Stimulated activated CD4-positive, alpha-beta T cell treated with anti-CD3 and anti-CD28 coated beads, Interleukin-15, amount 100 ng/mL, for 1 hour (primary cell): Measurements from ENCODE around the gene ADGRA3.

Experiments used
- DNase-seq, 2 donors: peaks; one replicate each; pipeline ENCODE4 v3.0.0-alpha.2; 2020; ENCODE audit warnings: low read depth in 1 of 2, low spot score in 1 of 2

Gene ADGRA3

DNA sequence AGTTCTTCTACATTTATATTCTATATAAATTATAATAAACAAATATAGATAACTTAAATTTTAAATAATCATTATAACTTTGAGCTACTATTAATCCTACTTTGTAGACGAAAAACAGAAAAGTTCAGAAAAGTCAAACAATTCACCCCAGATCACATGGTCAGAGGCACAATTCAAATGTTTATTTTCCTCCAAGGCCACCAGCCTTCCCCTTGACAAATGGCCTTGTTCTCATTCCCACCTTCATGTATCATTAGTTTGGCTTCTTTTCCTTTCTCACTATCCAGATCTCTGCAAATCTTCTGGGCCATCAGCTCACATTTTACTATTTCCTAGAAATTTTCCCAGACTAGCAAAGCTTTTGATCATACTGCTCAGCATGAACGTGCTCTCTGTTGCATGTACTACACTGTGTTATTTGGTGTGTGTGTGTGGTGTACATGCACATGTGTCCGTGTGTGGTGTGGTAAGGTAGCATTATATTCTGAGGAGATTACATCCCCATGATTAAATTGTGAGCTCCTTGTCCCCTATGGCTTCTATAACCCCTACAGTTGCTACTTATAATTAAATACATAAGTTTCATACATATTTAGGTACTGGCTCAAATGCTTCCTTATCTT, 61.5 kb downstream of the ADGRA3 start:
- no peak for DNase-seq

DNA sequence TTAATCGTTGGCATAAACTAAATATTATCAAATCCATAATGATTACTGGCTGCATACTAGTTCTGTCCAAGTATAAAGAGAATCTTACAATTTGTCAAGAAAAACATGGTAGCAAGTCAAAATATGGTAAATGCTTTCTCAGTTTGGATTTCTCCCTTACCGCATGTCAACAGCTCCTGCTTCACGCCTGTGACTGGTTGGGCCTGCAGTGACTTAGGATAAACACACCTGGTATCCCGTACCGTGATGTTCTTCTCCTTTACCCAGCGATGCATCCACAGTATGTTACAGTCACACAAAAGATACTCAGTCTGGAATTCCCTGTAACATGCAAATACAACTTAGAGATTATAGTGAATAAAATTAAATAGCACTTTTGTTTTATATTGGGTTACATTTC, 71.1 kb downstream of the ADGRA3 start:
- DNase-seq, result no peak

DNA sequence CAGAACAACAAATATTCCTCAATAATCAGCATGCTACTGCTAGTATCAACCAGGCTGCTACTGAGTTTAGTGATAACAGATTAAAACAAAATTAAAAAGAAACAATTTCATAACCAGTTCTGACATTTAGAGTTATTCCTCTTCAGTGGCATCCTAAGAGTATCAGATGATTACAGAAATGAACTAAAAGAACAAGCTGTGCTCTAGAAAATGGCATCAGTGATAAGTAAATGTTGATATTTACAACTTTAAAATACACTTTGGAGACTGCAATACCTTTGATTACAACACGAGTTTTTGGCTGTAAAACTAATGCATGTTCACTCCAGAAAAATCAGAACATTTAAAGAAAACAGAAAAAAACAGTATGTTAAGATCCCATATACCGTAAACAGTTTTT, 72.9 kb downstream of the ADGRA3 start:
- no peak for DNase-seq

DNA sequence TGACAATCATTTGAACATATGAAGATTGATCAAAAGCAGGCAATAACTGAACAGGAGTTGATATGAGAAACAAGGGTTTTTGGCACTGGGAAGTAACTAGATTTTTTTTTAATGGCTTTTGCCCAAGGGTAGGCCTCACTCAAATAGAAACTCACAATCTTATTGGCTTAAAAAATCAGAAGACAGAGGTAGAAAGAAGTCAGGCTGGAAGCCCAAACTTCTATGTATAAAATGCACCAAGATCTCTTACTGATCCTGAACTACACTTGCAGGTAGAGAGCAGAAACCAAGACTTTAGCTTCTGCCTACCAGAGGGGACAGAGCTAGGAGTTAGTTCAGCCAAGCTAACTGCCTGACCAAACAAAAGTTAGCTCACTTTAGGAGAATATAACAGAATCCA, 74.9 kb downstream of the ADGRA3 start:
- no peak for DNase-seq

DNA sequence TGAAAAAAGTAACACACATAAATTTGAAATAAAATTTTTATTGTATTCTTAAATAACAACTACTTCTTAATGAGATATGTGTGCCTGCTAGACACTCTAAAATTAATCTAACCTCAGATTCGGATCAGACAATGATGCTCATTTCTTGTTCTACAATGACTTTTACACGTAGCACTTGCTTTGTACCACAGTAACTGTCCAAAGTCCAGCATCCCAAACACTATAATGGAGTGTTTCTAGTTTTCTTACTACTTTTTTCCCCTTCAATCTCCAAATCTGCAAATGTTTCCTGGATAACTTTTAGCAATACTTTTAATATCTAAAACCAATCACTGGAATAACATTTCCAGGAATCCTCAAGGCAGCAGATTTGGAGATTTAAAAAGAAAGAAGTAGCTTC, 75.9 kb downstream of the ADGRA3 start:
- no peak for DNase-seq

DNA sequence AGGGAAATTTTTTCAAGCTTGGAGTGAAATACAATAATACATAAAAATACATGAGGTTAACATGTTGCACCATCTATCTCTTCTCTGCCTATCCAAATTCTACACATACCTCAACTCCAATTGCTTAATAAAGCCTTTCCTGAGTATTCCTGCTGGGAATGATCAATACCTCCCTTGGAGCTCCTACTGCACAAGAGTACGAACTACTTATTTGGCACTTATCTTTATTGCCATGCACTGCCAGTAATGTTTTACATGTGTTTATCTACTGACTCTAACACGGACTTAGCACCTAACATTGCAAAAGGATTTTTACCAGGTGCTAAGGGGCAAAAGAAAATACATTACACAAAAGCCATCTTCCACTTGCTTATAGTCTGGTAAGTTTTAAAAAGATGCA, 80.2 kb downstream of the ADGRA3 start:
- DNase-seq, result no peak

DNA sequence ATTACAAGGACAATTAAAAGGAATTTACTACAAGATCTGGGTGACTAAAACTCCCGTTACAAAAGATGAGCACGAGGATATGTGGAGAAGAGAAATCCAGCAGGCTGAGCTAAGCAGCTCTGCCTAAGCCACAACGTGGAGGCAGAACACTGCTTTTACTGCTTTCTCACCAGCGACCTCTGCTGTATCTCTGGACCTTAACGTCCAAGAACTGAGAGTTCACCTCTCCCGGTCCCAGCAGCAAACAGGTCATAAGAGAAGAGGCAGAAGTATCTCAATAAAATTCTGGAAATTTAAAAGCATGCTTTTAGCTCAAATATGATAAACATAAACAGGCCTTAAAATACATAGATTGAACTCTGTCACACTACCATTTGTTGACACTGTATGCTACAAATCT, 81.0 kb downstream of the ADGRA3 start:
- no peak for DNase-seq

DNA sequence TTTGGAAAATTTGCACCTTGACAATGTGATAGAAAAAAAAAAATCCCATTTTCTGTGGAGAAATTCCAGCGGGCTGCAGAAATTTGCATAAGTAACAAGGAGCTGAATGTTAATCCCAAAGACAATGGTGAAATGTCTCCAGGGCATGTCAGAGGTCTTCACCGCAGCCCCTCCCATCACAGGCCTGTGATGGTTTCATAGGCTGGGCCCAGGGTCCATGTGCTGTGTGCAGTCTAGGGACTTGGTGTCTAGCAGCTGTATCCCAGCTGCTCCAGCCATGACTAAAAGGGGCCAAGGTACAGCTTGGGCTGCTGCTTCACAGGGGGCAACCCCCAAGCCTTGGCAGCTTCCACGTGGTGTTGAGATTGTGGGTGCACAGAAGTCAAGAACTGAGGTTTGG, 85.2 kb downstream of the ADGRA3 start:
- no peak for DNase-seq

DNA sequence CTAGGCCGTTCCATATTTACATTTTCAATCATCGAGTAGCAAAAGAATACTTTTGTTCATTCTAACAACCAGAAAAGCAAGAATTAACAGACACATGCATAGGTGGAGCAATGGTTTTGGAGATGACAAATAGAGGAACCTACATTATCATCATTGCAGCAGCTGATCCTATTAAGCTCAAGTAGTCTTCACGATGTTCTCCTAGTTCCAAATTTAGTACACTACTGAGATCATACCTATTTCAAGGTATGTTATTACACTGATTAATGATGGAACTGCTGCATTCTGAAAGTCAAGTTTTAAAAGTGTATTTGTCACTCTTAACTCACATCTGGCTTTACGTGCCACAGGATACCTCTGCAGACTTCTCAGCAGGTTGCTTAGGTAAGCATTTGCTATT, 87.4 kb downstream of the ADGRA3 start:
- DNase-seq, result no peak

DNA sequence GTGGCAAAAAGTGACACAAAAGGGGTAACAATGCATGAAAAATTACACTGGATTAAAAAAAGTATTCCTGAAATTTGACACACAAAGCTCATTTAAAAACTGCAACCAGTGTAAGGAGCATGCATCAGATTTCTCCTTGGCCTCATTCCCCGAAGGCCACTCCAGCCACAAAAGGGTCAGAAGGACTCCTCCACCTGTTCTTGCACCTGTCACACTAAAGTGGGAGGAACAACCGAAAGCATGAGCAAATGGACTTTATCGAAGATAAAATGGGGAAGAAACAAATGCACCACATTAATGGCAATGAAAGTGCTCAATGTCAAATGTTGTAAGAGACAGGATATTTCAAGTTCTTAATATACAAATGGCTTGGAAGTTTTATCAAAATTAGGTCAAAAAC, 88.2 kb downstream of the ADGRA3 start:
- DNase-seq, result no peak

DNA sequence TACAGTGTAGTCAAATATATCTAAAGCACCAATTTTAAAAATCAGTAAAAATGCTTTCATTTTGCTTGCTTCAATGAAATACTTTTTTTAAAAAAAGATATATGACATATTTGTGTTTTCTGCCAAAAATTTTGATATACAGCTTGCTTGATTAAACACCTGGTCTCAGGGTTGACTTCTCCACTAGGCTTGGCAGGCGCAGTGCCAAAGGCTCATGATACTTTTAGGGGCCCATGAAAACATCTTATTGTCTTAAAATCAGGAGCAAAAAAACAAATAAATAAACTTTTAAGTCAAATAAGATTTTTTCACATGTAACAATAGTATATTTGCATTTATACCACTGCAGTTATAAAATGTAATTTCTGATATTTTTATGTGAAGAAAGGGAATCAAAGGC, 95.6 kb downstream of the ADGRA3 start:
- no peak for DNase-seq

DNA sequence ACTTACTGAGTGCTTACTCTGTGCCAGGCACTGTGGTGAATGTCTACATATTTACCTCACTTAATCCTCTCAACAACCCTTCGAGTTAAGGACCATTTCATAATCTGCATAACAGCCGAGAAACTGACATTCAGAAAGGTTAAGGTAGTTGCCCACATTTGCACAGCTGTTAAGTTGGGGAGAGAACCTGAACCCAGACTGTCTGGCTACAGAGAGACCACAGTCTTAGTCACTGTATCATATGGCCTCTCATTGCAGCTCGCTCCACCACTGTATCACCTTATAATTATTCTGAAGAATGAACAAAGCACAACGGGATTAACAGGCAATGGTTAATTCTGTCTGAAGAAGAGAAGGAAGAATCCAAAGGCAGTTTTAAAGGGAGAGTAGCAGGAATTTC, 98.5 kb downstream of the ADGRA3 start:
- DNase-seq, result no peak

DNA sequence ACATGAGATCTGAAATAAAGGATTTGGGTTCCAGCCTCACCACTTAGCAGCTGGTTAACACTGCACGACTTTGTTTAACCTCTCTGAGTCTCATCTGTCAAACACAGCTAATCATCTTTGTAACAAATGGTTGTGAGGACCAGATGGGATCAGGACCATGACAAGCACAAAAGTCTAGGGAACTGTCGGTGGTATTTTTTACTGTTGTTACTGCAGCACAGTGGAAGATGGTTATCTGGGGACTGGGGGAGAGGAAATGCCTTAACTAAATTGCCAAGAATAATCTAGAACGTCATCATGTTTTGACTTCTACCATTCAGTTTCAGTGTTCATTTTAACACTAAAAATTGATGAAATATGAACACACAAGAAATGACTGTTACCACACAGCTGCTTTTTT, 99.5 kb downstream of the ADGRA3 start:
- DNase-seq, result no peak

DNA sequence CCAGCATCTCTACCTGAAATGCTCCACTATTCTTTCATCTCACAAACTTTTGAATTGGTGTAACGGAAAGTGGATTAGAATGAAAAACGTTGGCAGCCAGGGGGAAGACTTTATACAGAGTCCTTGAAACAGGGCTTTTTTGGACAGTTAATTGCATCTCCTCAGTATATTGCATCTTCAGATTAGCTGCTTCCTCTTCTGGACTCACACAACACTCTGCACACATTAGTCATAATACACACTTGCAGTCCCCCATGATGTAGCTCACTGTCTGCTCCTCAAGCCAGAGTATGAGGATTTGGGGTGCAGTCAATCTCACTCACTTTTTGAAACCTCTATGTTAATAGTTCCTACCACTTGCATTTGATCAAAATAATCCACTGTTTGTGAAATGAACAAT, 101.0 kb downstream of the ADGRA3 start:
- no peak for DNase-seq

DNA sequence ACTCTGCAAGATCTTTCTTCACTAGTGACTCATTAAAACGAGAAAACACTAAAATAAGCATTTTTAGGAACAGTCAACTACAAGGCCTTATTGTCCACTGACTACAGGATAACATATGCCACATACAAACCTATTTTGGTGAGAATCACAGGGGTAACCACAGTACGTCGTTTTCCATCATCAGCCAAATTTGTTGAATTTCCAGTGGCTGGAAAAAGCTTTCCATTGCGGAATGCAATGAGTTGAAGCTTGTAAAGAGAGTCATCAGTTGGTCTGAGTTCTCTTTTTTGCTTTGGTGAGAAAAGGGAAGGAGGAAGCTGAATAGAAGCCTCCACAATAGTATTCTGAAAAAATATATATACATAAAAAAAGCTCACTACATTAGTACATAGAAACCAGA, 102.4 kb downstream of the ADGRA3 start:
- DNase-seq, result no peak

DNA sequence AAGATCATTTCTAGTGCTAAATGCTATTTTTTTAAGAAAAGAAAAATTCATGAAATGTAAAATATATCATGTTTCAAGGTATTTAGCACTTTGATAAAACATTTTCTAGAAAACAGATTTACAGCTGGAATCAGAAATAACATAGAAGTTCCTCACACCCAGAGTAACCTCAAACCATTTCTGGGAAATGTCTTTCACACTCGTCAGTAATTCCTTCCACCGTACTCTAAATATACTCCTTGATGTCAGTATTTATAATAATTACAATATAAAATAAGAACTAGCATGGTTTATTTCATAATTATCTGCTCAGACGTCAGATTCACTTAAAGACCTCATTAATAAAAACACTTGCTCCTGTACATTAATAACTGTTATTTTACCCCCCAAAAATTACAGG, 103.9 kb downstream of the ADGRA3 start:
- DNase-seq, result no peak

DNA sequence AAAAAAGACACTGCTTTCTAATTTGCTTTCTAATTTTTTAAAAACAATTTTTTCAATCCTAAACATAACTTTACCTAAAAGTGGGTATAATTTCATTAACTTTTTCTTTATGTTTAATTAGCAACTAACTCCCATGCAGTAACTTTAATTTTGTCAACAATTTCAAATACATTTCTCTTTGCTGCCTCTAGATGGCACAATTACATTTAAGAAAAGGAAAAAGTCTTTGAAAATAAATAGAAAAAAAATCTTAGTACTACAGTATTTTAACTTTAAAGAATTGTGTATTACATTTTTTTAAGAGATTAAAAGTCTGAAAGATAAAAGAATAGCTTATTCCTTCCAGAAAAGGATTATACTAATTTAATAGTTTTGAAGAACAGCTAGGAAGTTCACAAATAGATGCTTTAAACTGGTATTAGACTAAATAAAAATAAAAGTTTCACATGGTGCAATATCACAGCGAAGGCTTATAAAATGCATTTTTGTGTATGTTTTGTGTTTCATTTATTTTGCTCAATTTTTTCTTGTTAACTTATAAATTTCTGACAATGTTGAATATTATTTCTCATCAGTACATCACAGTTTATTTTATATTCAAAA, 105.1 kb downstream of the ADGRA3 start:
- no peak for DNase-seq

DNA sequence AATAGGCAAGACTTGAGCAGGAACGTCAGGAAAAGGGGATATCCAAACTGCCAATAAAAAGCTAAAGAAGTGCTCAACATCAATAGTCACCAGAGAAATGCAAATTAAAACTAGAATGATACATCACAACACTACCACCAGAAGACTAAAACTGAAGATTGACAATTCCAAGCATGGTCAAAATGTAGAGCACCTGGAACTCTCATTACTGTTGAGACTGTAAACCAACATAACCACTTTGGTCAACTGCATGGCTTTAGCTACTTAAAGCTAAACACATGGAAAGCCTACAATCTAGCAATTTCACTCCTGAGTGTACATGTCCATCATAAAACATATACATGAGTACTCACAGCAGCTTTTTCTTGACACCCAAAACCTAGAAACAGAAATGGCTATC, 107.4 kb downstream of the ADGRA3 start:
- DNase-seq, result no peak

DNA sequence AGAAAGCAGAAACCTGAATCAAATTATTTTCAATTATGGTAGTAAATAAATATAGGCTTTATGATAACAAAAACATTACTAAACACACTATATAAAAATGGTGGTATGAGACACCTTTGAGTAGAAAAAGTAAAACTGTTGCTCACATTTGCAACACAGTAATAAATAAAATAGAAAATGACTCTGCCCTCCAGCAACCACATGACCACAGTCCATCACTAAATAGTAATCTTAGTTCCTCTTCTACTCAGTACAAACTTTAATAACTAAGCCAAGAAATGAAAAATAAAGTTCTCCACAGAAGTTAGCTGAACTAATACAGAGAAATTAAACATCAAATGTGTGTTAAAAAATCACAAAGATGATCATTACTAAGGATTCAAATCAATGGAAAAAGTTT, 108.5 kb downstream of the ADGRA3 start:
- no peak for DNase-seq

DNA sequence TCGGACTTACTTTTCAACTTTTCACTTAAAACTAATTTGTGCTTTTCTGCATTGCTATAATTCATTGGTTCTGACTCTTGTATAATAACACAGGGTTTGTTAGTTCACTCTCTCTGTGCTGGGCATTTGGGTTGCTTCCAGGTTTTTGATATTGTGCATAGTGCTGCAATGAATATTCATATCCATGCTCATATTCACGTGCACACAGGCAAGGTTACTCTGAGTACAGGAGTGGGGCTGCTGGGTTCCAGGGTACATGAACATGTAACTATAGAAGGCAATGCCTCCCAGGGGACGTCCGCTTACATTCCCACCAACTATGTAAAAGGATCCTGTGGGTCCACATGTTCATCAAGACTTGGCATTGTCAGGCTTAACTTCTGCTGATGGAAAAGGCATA, 117.2 kb downstream of the ADGRA3 start:
- no peak for DNase-seq

DNA sequence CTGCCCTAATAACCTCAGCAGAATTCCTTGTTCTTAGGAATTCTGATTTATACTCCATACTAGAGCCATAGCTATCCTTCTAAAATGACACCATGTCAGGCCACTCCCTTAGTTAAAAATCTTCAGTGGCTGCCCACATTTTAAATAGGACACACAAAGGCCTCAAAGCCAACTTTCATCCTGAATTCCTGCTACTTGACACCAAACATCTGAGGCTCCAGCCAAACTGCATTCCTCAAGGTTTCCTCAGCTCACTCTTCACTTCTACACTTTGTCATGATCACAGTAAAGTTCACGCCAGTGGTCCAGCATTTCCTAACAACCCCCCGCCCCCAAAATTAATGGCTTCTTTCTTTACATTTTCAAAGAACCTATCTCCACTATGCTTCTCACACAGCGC, 124.3 kb downstream of the ADGRA3 start:
- no peak for DNase-seq

DNA sequence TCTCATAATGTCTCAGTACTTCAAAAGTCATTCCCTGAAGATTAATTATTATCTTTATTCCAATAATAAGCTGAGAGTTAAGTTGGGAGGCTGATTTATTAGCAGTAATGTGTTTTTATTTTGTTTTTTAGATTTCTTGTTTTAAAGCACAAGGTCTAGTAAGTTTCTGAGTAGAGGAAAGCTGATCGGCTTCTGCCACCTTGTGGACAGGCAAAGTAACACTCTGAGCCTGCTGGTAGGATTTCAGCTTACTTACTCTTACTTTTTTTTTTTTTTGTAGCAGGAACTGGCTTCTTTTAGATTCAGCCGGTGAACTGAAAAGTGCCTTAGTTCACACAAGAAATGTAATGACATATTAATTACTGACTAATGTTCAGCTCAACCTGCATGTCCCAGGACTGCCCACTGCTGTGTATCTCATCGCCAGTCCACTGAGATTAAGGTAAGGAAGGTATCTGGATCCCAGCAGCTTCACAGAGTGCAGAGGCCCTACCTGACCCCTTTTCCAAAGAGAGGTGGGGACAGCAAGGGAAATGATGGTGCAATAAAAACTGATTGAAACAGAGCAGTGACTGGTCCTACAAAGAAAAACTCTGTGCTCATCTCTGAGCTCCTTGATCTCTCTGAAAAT, 126.5 kb downstream of the ADGRA3 start:
- DNase-seq, result no peak

DNA sequence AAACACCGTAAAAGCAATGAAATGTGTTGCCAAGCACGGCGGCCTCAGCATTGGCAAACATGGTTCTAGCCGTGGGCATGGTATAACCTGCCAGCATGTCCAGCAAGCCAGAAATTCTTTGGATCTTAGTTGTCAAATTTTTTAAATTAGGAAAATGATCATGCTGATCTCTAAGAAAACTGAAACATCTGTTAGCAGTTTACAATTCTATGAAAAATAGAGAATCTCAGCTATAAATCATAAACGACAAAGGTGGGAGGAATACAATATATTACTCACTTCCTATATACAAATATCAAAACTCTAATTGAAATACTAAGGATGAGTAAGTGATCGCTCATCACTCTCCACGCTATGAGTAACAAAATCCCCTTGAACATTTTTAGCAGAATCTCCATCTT, 130.3 kb downstream of the ADGRA3 start:
- no peak for DNase-seq
